ENCODE data around the gene ASPG. TPM values are rescaled to one million over a fixed set of nuclear protein-coding genes. Genes with fewer than 3 reads are reported as not detected.

The ASPG gene
- polyA plus RNA-seq, 1 donor from 2014 or later = 0.16 TPM

DNA sequence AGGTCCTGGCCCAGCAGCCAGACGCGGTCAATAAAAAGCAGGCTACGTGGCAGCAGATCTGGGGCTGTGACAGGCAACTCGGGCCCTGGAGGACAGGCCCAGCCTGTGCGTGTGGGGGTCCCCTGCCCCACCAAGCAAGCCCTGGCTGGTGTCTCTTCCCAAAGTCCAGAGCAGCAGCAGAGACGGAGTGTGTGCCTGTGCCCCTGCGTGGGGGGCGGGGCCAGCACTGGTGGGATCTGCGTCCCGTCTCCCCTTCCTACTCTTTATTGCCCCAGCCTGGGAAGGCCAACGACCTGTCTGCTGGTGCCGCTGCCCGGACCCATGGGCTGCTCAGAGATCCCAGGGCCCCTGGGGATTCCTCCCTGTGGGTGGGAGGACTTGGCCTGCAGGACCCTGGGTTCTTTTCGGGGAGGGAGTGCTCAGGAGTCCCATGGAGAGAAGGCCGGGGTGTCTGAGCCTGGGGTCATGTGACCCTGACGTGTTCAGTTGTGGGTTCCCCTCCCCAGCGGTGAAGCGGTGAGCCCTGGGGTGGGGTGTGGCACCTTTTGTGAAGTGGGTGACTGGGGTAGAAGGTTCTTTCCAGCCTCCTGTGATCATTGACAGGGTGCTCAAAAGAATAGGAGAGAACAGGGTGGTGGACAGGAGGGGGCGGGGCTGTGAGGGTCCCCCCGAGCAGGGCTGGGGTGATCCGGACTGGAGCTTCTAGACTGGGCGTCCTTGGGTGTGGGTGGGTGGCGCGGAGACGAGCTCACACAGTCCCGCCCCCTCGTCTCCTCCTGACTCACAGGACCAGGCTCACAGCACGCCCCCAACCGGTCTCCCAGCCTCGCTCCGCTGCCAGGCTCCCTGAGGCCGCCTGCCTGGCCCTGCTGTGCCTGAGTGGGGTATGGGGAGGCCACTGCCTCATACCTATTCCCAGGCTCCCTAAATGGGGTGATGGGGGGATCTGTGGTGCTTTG, 22.4 kb downstream of the ASPG start:
- H3K4me2 ChIP-seq (ENCODE audit: low read length) = no peak overlapping the region
- no peak overlapping the region for H3K27ac ChIP-seq (ENCODE audit: low read length)
- no peak for TF ChIP-seq TAF1 (IDR thresholded peaks at IDR 0.05; ENCODE audit: low read depth)
- TF ChIP-seq EZH2 (IDR thresholded peaks at IDR 0.05; ENCODE audit: borderline replicate concordance, insufficient read depth, low read length, poor library complexity, severe bottlenecking) = no peak
- TF ChIP-seq EP300 (conservative IDR thresholded peaks at IDR 0.05; ENCODE audit: poor library complexity, severe bottlenecking) = no peak
- TF ChIP-seq REST (IDR thresholded peaks at IDR 0.05; ENCODE audit: borderline replicate concordance) = no peak
- TF ChIP-seq CTCF (IDR thresholded peaks at IDR 0.05; ENCODE audit: poor library complexity, severe bottlenecking) = no peak
- TF ChIP-seq MXI1 (conservative IDR thresholded peaks at IDR 0.05; ENCODE audit: poor library complexity, severe bottlenecking) = no peak
- no peaks in the 10 kb centered on the region for H3K79me2 ChIP-seq (replicated peaks; ENCODE audit: insufficient read depth, low read length)
- no peaks in the 10 kb centered on the region for H3K9me2 ChIP-seq (ENCODE audit: insufficient read depth, low read length)
- H3K9ac ChIP-seq (ENCODE audit: low read length) = no peak overlapping the region
- no peaks in the 10 kb centered on the region for H3F3A ChIP-seq (ENCODE audit: insufficient read depth, low read length, poor library complexity, severe bottlenecking)
- H3K27me3 ChIP-seq (ENCODE audit: insufficient read depth, low read depth, low read length) = no peaks in the 10 kb centered on the region
- no peak overlapping the region for H3K4me3 ChIP-seq (ENCODE audit: low read length)
- no peak overlapping the region for H2AFZ ChIP-seq (ENCODE audit: low read depth, low read length)
- H4K20me1 ChIP-seq (ENCODE audit: insufficient read depth) = no peaks in the 10 kb centered on the region
- no peaks in the 10 kb centered on the region for H3K36me3 ChIP-seq (ENCODE audit: insufficient read depth, low read length)
- no peaks in the 10 kb centered on the region for H3K9me3 ChIP-seq (ENCODE audit: low read length)

DNA sequence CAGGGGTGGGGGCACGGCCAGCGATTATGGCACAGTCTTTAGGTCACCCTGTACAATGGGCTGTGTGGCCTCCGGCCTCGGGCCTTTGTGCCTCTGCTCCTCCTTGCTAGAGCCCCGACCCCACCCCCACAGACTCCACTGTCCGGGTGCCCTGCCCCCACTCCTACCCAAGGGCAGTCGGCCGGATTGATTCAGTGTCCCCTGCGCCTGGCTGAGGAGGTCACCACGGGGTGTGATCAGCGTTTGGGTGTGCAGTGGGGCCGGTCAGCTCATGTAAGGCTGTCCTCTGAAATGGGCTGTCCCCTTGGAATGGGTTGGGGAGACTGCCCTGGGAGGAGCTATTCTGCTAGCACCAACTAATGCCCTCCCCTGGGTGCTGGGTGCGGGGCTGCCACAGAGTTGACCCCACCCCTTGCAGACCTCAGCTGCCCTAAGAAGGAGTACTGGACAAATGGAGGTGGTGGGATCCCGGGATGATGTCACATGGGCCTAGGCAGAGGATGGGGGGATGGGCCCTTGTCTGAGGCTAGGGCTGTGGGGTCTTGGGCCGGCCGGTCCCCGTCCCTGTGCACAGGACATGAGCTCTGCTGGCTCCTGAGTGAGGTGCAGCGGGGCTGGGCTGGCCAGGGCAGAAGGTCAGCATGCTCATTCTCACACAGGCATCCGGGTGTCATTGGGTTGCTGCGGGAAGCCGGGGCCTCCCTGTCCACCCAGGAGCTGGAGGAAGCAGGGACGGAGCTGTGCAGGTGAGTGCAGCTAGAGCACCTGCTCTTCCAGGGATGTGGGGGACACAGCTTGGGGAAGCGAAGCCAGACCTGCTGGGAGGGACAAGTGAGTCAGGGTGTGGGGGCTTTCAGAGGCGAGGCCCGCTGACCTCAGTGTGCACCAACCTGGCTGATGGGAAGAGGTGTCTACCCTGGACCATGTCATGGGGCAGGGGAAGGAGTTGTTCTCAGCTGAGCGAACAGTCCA, 23.4 kb downstream of the ASPG start:
- Histone ChIP-seq H3K27me3 (ENCODE audit: insufficient read depth, low read depth, low read length) (no peaks in the 10 kb centered on the region), H2AFZ (ENCODE audit: low read depth, low read length) (no peak overlapping the region), H3K9me2 (ENCODE audit: insufficient read depth, low read length) (no peaks in the 10 kb centered on the region), H3K36me3 (ENCODE audit: insufficient read depth, low read length) (no peaks in the 10 kb centered on the region), H3F3A (ENCODE audit: insufficient read depth, low read length, poor library complexity, severe bottlenecking) (no peaks in the 10 kb centered on the region), H3K79me2 (replicated peaks; ENCODE audit: insufficient read depth, low read length) (no peaks in the 10 kb centered on the region), H3K4me2 (ENCODE audit: low read length) (no peak overlapping the region), H3K9me3 (ENCODE audit: low read length) (no peaks in the 10 kb centered on the region), H3K4me3 (ENCODE audit: low read length) (no peak overlapping the region), H3K27ac (ENCODE audit: low read length) (no peak overlapping the region), H4K20me1 (ENCODE audit: insufficient read depth) (no peaks in the 10 kb centered on the region), H3K9ac (ENCODE audit: low read length) (no peak overlapping the region)
- TF ChIP-seq EP300 (conservative IDR thresholded peaks at IDR 0.05; ENCODE audit: poor library complexity, severe bottlenecking) (no peak), CTCF (IDR thresholded peaks at IDR 0.05; ENCODE audit: poor library complexity, severe bottlenecking) (no peak), TAF1 (IDR thresholded peaks at IDR 0.05; ENCODE audit: low read depth) (no peak), MXI1 (conservative IDR thresholded peaks at IDR 0.05; ENCODE audit: poor library complexity, severe bottlenecking) (no peak), SMC3 (conservative IDR thresholded peaks at IDR 0.05; ENCODE audit: poor library complexity) (no peak), RAD21 (conservative IDR thresholded peaks at IDR 0.05) (no peak), POLR2AphosphoS5 (IDR thresholded peaks at IDR 0.05) (no peak), EZH2 (IDR thresholded peaks at IDR 0.05; ENCODE audit: borderline replicate concordance, insufficient read depth, low read length, poor library complexity, severe bottlenecking) (no peak), REST (IDR thresholded peaks at IDR 0.05; ENCODE audit: borderline replicate concordance) (no peak)

Data from neural cell (in vitro differentiated cells).